Esophagus muscularis mucosa (tissue), 4 donors: ENCODE data around the gene SPP2.

Experiments
- EP300 ChIP-seq: sonication (generic); formaldehyde crosslinking; IDR thresholded peaks from one replicate; pipeline ENCODE4 v1.6.1; 2017; ENCODE audit warnings: antibody characterized with exemption
- POLR2A ChIP-seq: fragments of 450-650 bp; IDR thresholded peaks from one replicate; pipeline ENCODE4 v1.6.1; 2017; ENCODE audit warnings: antibody characterized with exemption, moderate library complexity, mild to moderate bottlenecking, low read depth
- POLR2AphosphoS5 ChIP-seq, 2 donors: sonication (generic); formaldehyde crosslinking; IDR thresholded peaks; one replicate each; pipeline ENCODE4 v1.6.1; 2017; ENCODE audit warnings: antibody characterized with exemption in 2 of 2
- TF ChIP-seq, protein P1 (sequence below), 3 experiments: fragments of 200-600 bp in 2 of 3; fragments of 450-650 bp in 1 of 3; sonication (generic) in 2 of 3; IDR thresholded peaks; one replicate each; pipeline ENCODE4 v1.5.1; 2017 to 2019; ENCODE audit warnings: antibody characterized with exemption in 3 of 3, mild to moderate bottlenecking in 2 of 3, moderate library complexity in 1 of 3

- TF ChIP-seq POLR2A (no peak), POLR2AphosphoS5 (IDR thresholded peaks at IDR 0.05) (no peak), EP300 (no peak)
- TF ChIP-seq, protein P1, sequence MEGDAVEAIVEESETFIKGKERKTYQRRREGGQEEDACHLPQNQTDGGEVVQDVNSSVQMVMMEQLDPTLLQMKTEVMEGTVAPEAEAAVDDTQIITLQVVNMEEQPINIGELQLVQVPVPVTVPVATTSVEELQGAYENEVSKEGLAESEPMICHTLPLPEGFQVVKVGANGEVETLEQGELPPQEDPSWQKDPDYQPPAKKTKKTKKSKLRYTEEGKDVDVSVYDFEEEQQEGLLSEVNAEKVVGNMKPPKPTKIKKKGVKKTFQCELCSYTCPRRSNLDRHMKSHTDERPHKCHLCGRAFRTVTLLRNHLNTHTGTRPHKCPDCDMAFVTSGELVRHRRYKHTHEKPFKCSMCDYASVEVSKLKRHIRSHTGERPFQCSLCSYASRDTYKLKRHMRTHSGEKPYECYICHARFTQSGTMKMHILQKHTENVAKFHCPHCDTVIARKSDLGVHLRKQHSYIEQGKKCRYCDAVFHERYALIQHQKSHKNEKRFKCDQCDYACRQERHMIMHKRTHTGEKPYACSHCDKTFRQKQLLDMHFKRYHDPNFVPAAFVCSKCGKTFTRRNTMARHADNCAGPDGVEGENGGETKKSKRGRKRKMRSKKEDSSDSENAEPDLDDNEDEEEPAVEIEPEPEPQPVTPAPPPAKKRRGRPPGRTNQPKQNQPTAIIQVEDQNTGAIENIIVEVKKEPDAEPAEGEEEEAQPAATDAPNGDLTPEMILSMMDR (IDR thresholded peaks at IDR 0.05), result no peak
Observed at GRCh38 chr2:234109321-234109720, 58.8 kb downstream of the SPP2 start.
